H1 (cell line): ENCODE measurements around the gene APP. TPM values are rescaled to one million over a fixed set of nuclear protein-coding genes. Genes with fewer than 3 reads are reported as not detected.
A peak's percentile ranks its signal among the peaks of the same experiment; 100 is the strongest.

ENCODE experiments used
- ATF2 ChIP-seq: IDR thresholded peaks from 2 replicates; pipeline ENCODE4 v1.6.1; 2012; ENCODE audit warnings: low read length, inconsistent platforms
- BRCA1 ChIP-seq: IDR thresholded peaks from 2 replicates; pipeline ENCODE4 v1.6.1; 2012; ENCODE audit warnings: low read depth, low read length, improper control_type of control experiment
- CHD1 ChIP-seq: IDR thresholded peaks from 2 replicates; pipeline ENCODE4 v1.6.1; 2012; ENCODE audit warnings: low read depth, low read length, improper control_type of control experiment
- HDAC6 ChIP-seq: IDR thresholded peaks from one replicate; pipeline ENCODE4 v1.7.1; 2012; ENCODE audit warnings: low read depth, mild to moderate bottlenecking, inconsistent platforms, low read length, moderate library complexity
- MAX ChIP-seq: IDR thresholded peaks from 2 replicates; pipeline ENCODE4 v1.6.1; 2012; ENCODE audit warnings: inconsistent platforms
- NANOG ChIP-seq: IDR thresholded peaks from 2 replicates; pipeline ENCODE4 v1.6.1; 2011; ENCODE audit warnings: low read length, low read depth, mild to moderate bottlenecking, inconsistent platforms; ENCODE audit not compliant: insufficient read depth, poor library complexity, severe bottlenecking
- PHF8 ChIP-seq: fragments of 200-600 bp; sonication (generic); conservative IDR thresholded peaks from 2 replicates; pipeline ENCODE4 v1.7.1; 2012; ENCODE audit warnings: low read depth, mild to moderate bottlenecking, inconsistent platforms, low read length, moderate library complexity
- RAD21 ChIP-seq, 2 experiments: IDR thresholded peaks in 1 of 2; conservative IDR thresholded peaks in 1 of 2; 2 replicates each; pipeline ENCODE4 v1.6.1; 2011; ENCODE audit warnings: low read depth in 2 of 2, low read length in 2 of 2, improper control_type of control experiment in 1 of 2, inconsistent platforms in 1 of 2, mild to moderate bottlenecking in 1 of 2, moderate library complexity in 1 of 2
- RFX5 ChIP-seq: IDR thresholded peaks from 2 replicates; pipeline ENCODE4 v1.6.1; 2011; ENCODE audit warnings: low read depth, low read length, improper control_type of control experiment, borderline replicate concordance
- SP2 ChIP-seq: IDR thresholded peaks from 2 replicates; pipeline ENCODE4 v1.6.1; 2012; ENCODE audit warnings: mild to moderate bottlenecking, low read length, inconsistent platforms
- TEAD4 ChIP-seq: IDR thresholded peaks from 2 replicates; pipeline ENCODE4 v1.6.1; 2012; ENCODE audit warnings: low read depth, low read length, inconsistent platforms, mixed read lengths
- USF2 ChIP-seq: IDR thresholded peaks from 2 replicates; pipeline ENCODE4 v1.6.1; 2011; ENCODE audit warnings: low read length, improper control_type of control experiment
- polyA plus RNA-seq, 7 experiments: library from polyadenylated mRNA; depleted of rRNA in 3 of 7; stranded (reverse) in 5 of 7; unstranded in 2 of 7; fragments of >200 nt in 5 of 7; fragments of 200-250 nt in 2 of 7; gene quantifications; 1 replicate in 5 of 7; 2 replicates in 1 of 7; 4 replicates in 1 of 7; pipeline versions ENCODE4 v1.2.1 to v1.2.3, GENCODE V29; 2011 to 2013; ENCODE audit warnings: missing spikeins in 2 of 7, mixed read lengths in 2 of 7
- total RNA-seq: library from RNA; stranded (reverse); fragmentation: NEBNext Ultra II Directional; extraction: Animal tissue kit (Norgen Biotek cat#: 25700); gene quantifications from 2 replicates; pipeline ENCODE4 v1.2.1, GENCODE V29; 2021

Gene APP
- total and polyA plus RNA-seq, 2 of the 8 experiments (the other 6 are each of a cell fraction or from before 2014, with no cell fraction given), result 375 to 551 TPM

GRCh38 chr21:25871566-25871965 is 299.0 kb downstream of the APP start (continued):
- TF ChIP-seq CHD1 (no peak), USF2 (no peak), RFX5 (no peak), RAD21 (IDR thresholded peaks at IDR 0.05 in 1 of 2, conservative IDR thresholded peaks at IDR 0.05 in 1 of 2; ENCODE audit: low read depth in 2 of 2, low read length in 2 of 2) (peak; percentile 15 to 34; a peak in 3 of 4 replicates), SP2 (no peak), HDAC6 (no peak), PHF8 (no peak), BRCA1 (no peak), ATF2 (no peak), NANOG (no peak), TEAD4 (no peak), MAX (no peak)
